HG02571 (cell line): ENCODE results near the gene PNPLA4.

Experiments
- ATAC-seq: cut with Tn5 transposase; IDR thresholded peaks from one replicate; pipeline ENCODE4 v1.9.1; 2021; ENCODE audit warnings: mild to moderate bottlenecking, moderate library complexity; ENCODE audit not compliant: unreplicated experiment

PNPLA4 gene

GRCh38 chrX:7876957-7877356 is 50.3 kb downstream of the PNPLA4 start:
- ATAC-seq = no peak

DNA sequence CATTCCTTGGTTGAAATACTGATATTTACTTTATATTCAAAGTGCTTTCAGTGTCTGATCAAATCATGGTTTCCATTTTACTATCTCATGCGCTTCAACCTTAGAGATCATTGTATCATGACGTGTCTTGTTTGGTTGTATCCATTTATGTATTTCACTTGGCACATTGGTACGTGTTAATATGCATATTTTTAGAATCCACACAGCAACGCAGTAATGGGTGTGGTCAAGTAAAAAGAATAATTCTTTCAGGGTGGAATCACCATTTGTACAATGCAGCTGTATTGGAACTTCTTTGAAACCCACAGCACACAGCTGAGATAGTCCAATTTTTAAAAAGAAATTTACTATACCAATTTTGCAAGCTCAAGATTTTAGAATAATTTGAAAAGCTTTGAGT is 55.2 kb downstream of the PNPLA4 start:
- no peak for ATAC-seq

DNA sequence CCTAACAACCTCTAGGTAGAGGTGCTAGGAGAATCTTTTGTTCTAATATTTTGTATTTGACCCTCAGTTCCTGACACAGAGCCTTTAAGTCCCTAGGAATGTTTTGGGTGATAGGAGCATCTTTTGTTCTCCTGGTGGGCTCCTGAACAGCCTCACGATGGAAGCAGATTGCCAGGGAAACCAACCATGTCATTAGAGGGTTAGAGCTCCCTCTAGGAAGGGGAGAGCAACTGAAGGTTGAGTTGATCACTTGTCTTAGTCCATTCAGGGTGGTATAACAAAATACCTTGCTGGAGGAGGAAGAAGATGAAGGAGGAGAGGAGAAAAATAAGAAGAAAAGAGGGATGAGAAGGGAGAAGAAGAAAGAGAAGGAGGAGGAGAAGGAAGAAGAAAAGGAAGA is 75.0 kb downstream of the PNPLA4 start:
- ATAC-seq = no peak
